Stimulated activated CD4-positive, alpha-beta T cell treated with anti-CD3 and anti-CD28 coated beads, Interleukin-4, amount 100 ng/mL, for 4 hours (primary cell): ENCODE measurements around the gene KRTAP10-3.
"Not testable (repeated sequence)": the region's sequence is repeated elsewhere in the genome, so short reads cannot be mapped to it uniquely, and the experiment has no call there.

ENCODE experiments used
- DNase-seq, 2 experiments: peaks; one replicate each; pipeline ENCODE4 v3.0.0-alpha.2; 2020

The KRTAP10-3 gene

GRCh38 chr21:44589586-44590305 lies 31.2 kb upstream of the KRTAP10-3 start:
- no peak for DNase-seq

DNA sequence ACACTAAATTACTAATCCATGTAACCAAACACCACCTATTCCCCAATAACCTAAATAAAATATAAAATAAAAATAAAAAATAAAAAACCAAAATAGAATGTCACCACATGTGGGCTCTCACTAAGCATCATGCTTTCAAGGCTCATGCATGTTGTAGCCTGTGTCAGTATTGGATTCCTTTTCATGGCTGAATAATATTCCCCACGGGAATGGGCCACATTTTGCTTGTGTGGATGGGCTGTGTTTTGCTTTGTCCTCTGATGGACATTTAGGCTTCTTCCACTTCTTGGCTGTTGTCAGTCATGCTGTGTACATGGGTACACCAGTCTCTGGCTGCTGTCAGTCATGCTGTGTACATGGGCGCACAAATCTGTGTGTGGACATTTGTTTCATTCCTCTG lies 30.5 kb upstream of the KRTAP10-3 start:
- DNase-seq: no peak

- DNase-seq: no peak
Measured at GRCh38 chr21:44585892-44586291, 27.3 kb upstream of the KRTAP10-3 start.

DNA sequence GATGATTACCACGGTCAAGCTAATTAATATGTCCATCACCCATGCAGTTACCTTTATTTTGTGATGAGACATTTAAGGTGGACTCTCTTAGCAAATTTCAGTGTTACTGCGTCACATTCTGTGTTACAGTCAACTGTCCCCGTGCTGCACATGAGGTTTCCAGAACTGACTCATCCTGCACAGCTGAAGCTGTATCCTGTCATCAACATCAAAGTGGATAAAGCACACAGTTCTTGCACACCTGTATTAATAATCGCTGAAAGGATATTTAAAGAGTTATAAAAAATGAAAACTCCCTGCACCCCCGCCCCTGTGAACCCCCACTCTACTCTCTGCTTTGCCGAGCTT lies 25.2 kb upstream of the KRTAP10-3 start:
- DNase-seq: peak in 1 of 2 experiments; percentile 50

DNA sequence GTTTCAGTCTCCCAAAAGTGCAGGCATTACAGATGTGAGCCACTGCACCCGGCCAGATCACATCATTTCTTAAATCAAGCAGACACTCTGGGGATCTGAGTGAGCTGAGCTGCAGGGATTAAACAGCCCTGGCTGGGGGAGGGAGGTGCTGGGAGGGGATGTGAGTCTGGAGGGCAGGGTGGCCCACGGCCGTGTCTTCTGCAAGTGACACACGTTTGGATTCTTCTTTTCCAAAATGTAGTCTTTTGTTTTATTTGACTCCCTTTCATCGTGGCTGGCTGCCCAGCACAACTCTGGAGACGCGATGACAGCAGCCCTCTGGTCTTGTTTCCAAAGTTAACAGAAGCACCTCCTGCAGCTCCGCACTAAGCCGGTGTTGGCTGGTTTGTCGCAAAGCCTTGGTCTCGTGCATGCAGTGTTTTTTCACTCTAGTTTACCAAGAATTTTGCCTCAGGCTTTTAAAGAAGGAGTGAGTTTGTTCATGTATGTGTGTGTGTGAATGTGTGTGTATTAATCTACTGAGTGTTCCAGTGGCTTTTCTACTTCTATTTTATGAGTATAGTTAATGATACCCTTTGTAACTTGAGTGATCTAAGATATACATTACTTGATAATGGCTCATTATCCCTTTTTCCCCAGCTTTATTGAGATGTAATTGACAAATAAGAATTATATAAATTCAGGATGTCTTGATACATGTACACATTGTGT lies 24.6 kb upstream of the KRTAP10-3 start:
- no peak for DNase-seq

DNA sequence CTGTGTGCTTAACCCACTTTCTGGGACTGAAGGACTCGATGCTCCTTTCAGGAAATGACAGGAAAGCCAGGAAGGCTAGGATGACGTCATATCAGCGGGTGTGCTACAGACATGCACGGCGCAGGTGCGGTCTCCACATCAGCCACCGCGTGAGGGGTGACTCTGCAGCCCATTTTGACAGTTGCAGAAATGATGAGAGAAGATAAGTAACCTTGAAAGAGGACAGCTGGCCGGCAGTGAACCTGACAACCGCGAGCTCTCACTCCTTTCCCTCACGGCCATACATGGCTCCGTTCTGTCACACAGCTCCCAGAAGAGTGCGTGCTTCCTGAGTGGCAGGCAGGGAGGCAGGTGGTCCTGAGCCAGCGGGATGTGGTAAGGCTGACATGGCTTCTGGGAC lies 23.5 kb upstream of the KRTAP10-3 start:
- DNase-seq: no peak

- no peak for DNase-seq
Measured at GRCh38 chr21:44581158-44581557, 22.6 kb upstream of the KRTAP10-3 start.

GRCh38 chr21:44580231-44580821 lies 21.7 kb upstream of the KRTAP10-3 start, which contains the start of gene KRTAP10-5:
KRTAP10-5 (minus strand) TSS chr21:44580604; CDS start chr21:44580578, 26 bp downstream.
- DNase-seq: not testable (repeated sequence)

DNA sequence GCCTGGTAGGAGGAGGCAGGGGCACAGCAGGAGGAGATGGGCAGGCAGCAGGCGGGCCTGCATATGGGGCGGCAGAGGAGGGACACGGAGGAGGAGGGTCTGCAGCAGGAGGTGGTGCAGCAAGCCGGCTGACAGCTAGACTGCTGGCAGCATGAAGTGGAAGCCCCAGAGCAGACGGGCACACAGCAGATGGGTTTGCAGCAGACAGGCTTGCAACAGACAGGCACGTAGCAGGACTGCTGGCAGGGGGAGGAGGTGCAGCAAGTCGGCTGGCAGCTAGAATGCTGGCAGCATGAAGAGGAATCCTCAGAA lies 21.2 kb upstream of the KRTAP10-3 start:
- DNase-seq: no peak

DNA sequence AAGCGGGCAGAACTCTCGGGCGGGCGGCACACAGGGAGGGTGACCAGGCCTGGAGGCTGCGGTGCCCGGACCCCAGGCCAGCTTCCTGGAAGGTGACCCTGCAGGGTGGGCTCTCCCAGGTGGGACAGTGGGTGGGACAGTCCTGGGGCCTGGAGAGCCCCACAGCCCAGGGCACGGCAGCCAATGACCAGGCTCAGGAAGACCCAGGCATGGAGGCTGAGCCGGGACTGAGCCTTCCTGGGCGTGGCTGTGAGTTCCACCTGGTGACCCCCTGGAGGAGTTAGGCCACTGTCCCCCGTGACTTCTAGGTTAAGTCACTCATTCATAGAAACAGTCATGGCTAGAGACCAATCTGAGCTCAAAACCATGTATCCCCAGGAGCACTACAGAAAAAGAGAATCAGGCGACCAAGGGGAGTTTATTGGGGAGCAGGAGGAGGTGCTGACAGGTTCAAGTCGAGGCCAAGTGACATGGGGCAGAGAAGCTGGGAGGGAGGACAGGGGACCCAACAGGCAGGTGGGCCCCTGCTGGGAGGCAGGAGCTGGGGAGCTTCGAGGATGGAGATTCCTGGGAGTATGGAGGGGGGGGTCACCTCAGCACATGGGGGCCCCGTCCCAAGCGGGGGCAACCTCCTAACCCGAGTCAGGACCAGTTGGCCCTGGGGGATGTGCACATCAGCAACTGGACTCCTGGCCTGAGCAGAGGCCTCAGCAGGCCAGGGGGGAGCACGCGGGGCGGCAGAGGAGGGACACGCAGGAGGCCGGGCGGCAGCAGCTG lies 20.6 kb upstream of the KRTAP10-3 start:
- DNase-seq: no peak

DNA sequence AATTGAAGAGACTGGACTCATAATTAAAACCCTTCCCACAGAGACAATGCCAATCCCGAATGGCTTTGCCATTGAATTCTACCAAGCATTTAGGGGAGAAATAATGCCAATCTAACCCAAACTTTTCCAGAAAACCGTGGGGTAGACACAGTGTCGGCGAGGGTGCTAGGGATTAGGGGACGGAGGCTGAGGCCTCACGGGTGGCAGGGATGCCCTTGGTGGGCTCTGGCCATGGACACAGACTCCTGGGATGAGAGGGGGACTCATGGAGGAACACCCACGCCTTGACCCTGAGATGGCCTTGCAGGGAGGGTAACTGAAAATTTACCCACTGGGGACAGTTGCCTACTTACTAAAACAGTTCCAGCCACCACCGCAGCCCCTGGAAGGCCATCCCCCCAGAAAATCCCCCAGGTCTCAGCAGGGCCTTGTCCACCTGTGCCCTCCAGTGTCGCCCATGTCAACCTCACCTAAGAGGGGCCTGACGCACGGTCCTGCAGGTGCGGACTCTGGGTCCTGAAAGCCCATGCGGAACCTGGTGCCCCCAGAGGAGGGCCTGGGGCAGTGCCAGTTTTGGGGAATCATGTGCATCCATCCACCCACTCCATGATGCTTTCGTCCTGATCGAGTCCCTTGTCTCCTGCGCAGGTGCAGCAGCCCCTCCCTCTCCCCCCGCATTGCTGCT lies 19.9 kb upstream of the KRTAP10-3 start:
- DNase-seq: no peak

GRCh38 chr21:44576025-44576420 lies 17.4 kb upstream of the KRTAP10-3 start:
- DNase-seq: no peak

DNA sequence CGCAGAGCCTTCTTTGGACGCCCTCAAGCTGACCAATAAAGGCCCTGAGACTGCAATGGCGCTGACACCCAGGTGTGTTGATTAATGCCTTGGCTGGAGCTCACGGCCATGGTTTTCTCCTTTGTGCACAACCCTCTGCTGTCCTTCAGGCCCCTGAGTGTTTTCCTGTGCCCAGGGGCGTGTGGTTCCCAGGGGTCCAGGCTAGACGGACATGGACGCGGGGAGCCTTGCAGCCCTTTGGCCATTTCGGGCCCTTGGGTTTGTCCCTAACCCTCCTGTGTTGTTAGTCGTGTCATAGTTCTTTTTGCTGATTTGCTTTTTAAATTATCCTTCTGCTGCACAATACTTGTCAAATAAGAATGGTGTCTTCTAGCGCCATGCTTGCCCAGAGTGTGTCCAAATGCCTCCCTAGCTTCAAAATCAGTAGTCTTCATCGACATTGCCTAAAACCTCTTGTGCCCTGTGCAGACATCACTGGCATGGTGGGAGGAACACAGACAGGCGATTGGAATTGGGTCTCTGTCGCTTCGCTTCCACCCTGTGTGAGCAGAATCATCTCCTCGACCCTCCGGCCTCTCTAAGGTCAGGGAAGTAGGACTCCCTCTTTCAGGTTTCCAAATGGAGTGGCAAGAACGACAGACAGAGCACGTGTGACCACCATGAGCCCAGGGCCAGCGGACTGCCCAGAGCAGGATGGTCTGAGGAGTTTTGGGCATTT lies 16.9 kb upstream of the KRTAP10-3 start:
- DNase-seq: no peak

DNA sequence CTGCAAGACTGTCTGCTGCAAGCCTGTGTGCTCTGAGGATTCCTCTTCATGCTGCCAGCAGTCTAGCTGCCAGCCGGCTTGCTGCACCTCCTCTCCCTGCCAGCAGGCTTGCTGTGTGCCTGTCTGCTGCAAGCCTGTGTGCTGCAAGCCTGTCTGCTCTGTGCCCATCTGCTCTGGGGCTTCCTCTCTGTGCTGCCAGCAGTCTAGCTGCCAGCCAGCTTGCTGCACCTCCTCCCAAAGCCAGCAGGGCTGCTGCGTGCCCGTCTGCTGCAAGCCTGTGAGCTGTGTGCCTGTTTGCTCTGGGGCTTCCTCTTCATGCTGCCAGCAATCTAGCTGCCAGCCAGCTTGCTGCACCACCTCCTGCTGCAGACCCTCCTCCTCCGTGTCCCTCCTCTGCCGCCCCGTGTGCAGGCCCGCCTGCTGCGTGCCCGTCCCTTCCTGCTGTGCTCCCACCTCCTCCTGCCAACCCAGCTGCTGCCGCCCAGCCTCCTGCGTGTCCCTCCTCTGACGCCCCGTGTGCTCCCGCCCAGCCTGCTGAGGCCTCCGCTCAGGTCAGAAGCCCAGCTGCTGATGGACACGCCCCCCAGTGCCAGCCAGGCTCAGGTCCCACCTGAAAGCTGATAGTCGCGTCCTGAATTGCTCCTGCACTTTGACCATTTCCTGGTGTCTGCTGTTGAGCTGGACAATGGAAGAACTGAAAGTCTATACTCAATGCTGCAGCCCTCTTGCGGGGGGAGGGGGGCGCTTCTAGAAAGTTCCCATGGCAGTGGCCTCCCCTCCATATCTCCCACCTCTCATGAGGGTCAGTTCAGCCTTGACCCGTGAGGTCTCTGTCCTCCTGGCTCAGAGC lies 16.1 kb upstream of the KRTAP10-3 start:
- no peak for DNase-seq

DNA sequence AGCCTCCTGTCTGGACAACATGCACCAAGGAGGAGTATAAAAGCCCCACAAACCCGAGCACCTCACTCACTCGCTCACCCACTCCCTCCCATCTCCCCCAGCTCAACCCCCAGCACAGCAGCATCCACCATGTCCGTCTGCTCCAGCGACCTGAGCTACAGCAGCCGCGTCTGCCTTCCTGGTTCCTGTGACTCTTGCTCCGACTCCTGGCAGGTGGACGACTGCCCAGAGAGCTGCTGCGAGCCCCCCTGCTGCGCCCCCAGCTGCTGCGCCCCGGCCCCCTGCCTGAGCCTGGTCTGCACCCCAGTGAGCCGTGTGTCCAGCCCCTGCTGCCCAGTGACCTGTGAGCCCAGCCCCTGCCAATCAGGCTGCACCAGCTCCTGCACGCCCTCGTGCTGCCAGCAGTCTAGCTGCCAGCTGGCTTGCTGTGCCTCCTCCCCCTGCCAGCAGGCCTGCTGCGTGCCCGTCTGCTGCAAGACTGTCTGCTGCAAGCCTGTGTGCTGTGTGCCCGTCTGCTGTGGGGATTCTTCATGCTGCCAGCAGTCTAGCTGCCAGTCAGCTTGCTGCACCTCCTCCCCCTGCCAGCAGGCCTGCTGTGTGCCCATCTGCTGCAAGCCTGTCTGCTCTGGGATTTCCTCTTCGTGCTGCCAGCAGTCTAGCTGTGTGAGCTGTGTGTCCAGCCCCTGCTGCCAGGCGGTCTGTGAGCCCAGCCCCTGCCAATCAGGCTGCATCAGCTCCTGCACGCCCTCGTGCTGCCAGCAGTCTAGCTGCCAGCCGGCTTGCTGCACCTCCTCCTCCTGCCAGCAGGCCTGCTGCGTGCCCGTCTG lies 15.2 kb upstream of the KRTAP10-3 start, which contains the start of gene KRTAP10-4:
TSS of gene KRTAP10-4 (plus strand) at position 100 of the 827 bp plus-strand sequence. CDS start at position 130, 30 bp downstream.
- DNase-seq: not testable (repeated sequence)

DNA sequence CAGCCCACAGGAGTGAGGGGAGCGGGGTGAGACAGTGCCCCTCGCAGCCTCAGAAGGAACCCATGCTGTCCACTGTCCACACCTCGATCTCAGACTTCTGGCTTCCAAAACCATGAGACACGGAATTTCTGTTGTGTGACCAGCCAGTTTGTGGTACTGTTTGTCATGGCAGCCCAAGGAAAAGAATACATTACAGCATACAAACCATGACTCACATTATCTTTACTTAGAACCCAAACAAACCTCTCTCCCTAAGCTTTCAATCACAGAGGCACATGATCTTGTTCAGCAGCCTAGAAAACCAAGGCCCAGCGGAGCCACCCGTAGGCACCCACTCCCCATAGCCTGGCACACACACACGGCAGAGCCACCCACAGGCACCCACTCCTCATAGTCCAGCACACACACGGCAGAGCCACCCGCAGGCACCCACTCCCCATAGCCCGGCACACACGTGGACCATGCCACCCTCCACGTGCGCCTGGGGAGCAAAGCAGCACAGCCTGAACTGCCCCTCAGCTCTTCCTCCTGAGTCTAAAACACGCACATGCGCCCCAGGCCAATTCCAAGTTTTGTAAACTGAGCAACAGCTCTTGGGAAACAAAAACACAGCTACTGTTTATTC lies 14.5 kb upstream of the KRTAP10-3 start:
- no peak for DNase-seq

DNA sequence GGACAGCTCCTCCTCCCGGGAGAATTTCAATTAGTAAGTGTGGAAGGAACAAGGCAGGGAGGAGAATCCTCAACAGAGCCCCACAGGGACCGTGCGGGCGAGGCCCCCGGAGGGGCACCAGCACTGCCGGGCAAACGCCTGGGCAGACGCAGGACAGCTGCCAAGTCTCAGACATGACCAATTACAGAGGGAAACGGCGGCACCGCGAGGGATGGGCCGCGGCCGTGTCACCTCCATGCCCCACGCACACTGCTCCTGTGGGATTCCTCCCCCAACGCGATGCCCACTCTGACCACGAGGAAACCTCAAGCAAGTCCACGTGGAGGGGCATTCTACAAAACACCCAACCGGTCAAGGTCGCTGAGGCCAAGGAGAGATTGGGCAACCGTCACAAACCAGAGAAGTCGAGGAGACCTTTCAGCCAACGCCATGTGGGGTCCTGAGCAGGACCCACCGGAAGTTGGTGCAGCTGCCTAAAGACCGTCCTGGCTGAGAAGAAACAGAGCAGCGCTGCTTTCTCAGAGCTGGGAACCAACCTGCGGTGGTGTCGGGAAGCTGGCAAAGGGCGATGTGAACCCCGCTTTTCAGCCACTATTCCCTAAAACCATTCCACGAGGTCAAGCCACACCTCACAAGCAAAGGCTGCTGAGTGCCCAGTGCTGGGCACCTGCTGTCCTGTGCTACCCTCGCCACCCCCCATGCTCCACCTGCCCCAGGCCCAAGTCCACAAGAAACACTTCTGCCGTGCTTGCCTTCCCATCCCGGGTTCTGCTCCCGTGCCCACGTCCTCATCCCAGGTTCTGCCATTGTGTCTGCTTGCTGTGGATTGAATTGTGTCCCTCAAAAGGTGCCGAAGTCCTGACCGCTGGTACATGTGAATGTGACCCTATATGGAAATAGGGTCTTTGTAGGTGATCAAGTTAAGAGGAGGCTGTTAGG lies 13.5 kb upstream of the KRTAP10-3 start:
- no peak for DNase-seq

DNA sequence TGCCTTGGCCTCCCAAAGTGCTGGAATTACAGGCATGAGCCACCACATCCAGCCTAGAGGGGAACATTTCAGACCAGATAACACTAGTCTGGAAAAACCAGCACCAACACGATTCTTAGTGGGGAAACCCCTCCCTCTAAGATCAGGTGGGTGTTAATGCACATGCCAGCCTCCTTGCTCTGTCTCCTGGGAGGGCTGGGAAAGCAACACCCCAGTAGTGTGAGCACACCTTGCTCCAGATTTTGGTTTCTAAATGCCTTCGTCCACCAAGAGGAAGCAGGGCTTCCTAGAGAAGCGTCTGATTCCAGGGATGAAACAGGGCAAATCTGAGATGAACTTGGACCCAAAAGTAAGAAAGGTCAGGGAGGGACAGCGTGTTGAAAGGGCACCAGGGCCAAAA lies 12.7 kb upstream of the KRTAP10-3 start:
- no peak for DNase-seq
